NCI-H2029 treated with DMSO at 0.1 percent for 48 hours (cell line): ENCODE data around the gene CDAN1.
"Not testable (repeated sequence)": the region's sequence is repeated elsewhere in the genome, so short reads cannot be mapped to it uniquely, and the experiment has no call there.

Source experiments
- DNase-seq: peaks from one replicate; lab custom pipeline; 2025; lab: John Stamatoyannopoulos, UW

Gene CDAN1, protein sequence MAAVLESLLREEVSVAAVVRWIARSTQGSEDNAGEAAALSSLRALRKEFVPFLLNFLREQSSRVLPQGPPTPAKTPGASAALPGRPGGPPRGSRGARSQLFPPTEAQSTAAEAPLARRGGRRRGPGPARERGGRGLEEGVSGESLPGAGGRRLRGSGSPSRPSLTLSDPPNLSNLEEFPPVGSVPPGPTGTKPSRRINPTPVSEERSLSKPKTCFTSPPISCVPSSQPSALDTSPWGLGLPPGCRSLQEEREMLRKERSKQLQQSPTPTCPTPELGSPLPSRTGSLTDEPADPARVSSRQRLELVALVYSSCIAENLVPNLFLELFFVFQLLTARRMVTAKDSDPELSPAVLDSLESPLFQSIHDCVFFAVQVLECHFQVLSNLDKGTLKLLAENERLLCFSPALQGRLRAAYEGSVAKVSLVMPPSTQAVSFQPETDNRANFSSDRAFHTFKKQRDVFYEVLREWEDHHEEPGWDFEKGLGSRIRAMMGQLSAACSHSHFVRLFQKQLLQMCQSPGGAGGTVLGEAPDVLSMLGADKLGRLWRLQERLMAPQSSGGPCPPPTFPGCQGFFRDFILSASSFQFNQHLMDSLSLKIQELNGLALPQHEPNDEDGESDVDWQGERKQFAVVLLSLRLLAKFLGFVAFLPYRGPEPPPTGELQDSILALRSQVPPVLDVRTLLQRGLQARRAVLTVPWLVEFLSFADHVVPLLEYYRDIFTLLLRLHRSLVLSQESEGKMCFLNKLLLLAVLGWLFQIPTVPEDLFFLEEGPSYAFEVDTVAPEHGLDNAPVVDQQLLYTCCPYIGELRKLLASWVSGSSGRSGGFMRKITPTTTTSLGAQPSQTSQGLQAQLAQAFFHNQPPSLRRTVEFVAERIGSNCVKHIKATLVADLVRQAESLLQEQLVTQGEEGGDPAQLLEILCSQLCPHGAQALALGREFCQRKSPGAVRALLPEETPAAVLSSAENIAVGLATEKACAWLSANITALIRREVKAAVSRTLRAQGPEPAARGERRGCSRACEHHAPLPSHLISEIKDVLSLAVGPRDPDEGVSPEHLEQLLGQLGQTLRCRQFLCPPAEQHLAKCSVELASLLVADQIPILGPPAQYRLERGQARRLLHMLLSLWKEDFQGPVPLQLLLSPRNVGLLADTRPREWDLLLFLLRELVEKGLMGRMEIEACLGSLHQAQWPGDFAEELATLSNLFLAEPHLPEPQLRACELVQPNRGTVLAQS

DNA sequence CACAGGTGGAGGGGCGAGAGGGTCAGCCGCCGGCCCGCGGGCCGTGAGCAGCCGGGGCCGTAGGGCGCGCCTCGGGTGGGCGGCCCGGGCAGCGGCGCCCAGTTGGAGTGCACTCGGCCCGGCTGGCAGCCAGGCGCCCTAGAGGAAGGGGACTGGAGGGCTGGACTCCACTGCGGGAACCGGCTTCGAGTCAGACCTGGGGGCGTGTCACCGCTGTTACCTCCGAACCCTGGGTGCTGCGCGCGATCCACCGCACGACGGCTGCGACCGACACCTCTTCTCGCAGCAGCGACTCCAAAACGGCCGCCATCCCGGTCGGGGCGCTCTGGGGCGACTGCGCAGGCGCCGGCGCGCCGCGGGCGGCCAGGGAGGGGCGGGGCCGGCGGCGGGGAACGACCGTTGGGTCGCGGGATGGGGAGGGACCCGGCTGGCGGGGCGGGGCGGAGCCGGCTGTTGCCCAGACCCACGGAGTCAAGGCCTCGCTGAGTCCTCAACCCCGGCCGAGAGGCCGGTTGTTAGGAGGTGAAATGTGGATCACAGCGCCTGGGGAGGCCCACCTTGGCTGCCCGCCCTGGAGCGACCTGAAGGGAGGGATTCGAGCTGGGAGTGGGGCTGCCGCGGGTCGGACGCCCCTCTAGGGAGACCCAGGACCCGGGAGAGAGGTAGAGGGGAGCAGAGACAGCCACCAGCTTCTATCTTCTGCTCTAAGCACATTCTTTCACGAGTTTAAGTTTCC lies at the start of gene CDAN1:
Gene CDAN1 (minus strand): TSS at position 336 of the 736 bp plus-strand sequence. CDS start 26 bp downstream, at position 310.
- DNase-seq = peak; percentile 19

DNA sequence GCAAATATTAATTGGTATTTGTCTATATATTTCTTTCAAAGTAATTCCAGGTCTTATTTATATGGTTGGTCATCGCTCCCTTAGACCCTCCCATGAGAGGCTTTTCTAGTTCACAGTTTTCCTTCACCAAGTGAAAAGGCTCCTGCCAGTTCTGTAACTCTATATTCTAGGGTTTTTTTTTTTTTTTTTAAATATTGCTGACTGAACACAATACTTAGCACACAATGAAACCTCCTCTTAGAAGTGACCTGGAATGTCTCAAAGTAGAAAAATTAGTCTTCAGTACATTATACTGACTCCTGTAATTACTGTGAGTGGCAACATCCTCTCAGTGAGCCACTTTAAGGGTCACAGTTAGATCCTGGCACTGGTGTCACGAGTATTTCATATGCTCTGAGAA lies 48.6 kb upstream of the CDAN1 start:
- DNase-seq = no peak

DNA sequence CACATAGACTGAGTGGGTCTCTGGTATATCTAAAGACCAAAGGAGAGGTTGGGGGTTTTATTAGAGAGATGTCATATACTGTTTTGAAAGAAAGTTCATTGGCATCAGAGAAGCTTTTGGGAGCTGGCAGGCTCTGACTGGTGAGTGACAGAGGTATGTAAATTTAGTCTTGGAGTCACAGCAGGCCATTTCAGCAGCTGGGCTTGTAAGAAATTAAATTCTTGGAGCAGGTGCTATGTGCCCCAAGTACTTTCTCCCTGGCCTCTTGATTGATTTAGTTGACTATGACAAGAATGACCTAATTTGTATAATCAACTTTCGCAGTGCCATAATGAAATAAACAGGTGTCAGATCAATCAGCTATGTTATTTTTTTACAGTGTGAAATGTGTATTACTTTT lies 47.8 kb upstream of the CDAN1 start:
- no peak for DNase-seq

DNA sequence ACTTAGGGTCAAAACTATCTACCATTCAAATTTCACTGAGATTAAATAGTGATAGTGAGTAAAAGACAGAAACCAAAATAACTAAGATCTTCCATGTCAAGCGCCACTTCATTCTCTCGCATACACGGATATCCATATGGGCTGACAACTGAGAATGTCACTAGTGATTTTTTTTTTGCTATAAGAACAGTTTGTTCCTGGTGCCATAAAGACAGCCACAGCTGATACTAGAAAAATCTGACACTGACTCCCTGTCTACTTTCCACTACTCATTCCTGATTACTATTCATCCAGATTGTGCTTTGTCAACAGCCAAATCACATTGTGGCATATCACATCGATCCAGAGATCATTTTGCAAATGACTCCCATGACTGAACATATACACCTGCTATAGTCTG lies 45.8 kb upstream of the CDAN1 start:
- no peak for DNase-seq

DNA sequence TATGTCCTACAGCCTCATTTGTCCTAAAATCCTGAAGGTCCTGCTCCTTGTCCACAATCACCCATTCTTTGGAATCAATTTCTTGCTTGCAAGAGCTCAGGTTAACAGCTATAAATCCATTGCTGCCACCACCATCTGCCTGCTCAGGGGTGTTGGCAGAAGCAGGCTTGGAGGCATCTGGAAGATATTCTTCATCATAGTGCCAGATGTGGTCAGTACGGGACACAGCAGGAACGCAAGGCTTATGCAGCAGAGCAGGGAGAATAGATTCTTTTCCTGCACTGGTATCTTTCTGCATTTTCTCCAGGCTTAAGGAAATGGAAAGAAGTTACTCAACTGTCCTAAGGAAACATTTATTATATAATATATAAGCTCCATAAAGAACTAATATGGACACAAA lies 38.5 kb upstream of the CDAN1 start:
- no peak for DNase-seq

DNA sequence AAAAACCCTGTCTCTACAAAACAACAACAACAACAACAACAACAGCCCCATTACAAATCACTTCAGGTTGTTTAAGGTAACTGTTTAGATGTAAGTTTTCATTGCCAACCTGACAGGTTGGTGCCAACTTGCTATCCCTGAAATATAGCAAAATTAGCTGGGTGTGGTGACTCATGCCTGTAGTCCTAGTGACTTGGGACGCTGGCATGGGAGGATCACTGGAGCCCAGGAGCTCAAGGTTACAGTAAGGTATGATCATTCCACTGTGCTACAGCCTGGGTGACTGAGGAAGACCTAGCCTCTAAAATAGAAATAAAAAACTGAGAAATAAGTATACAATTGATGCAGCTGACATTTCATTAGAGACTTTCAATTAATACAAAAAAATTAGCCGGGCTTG lies 36.0 kb upstream of the CDAN1 start:
- no peak for DNase-seq

DNA sequence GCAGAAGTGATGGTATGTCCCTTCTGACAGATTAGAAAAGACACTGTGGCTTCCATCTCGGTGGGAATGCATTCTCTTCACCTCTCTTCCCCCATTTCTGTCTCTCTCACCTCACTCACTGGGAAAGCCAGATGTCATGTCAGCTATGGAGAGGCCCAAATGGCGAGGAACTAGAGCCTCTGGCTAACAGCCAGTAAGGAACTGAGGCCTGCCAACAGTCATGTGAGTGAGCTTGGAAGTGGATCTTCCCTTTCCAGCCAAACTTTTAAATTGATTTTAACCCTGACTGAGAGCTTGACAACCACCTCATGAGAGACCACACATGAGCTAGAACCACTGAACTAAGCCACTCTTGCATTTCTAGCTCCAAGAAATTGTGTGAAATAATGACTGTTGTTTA lies 35.2 kb upstream of the CDAN1 start:
- no peak for DNase-seq

DNA sequence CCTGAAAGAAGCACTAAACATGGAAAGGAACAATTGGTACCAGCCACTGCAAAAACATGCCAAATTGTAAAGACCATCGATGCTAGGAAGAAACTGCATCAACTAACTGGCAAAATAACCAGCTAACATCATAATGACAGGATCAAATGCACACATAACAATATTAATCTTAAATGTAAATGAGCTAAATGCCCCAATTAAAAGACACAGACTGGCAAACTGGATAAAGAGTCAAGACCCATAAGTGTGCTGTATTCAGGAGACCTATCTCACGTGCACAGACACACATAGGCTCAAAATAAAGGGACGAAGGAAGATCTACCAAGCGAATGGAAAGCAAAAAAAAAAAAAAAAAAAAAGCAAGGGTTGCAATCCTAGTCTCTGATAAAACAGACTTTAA lies 29.2 kb upstream of the CDAN1 start:
- DNase-seq = not testable (repeated sequence)

DNA sequence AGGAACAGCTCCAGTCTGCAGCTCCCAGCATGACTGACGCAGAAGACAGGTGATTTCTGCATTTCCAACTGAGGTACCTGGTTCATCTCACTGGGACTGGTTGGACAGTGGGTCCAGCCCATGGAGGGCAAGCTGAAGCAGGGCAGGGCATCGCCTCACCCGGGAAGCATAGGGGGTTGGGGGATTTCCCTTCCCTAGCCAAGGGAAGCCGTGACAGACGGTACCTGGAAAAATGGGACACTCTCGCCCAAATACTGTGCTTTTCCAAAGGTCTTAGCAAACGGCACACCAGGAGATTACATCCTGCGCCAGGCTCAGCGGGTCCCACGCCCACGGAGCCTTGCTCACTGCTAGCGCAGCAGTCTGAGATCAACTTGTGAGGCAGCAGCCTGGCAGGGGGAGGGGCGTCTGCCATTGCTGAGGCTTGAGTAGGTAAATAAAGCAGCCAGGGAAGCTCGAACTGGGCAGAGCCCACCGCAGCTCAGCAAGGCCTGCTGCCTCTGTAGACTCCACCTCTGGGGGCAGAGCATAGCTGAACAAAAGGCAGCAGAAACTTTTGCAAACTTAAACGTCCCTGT lies 27.3 kb upstream of the CDAN1 start:
- DNase-seq = not testable (repeated sequence)

DNA sequence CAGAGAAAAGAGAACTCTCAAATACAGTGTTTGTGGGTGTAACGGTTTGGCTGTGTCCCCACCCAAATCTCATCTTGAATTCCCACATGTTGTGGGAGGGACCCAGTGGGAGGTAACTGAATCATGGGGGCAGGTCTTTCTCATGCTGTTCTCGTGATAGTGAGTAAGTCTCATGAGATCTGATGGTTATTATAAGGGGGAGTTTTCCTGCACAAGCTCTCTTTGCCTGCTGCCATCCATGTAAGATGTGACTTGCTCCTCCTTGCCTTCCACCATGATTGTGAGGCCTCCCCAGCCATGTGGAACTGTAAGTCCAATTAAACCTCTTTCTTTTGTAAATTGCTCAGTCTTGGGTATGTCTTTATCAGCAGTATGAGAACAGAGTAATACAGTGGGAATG lies 24.9 kb upstream of the CDAN1 start:
- not testable (repeated sequence) for DNase-seq

DNA sequence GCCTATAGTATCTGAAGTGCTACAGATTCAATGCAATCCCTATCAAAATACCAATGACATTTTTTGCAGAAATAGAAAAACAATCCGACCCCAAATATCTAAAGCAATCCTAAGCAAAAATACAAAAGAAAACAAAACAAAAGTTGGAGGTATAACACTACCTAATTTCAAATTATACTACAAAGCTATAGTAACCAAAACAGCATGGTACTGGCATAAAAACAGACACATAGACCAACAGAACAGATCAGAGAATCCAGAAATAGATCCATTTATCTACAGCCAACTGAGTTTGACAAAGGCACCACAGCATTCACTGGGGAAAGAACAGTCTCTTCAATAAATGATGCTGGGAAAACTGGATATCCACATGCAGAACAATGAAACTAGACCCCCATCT lies 23.8 kb upstream of the CDAN1 start:
- no peak for DNase-seq

DNA sequence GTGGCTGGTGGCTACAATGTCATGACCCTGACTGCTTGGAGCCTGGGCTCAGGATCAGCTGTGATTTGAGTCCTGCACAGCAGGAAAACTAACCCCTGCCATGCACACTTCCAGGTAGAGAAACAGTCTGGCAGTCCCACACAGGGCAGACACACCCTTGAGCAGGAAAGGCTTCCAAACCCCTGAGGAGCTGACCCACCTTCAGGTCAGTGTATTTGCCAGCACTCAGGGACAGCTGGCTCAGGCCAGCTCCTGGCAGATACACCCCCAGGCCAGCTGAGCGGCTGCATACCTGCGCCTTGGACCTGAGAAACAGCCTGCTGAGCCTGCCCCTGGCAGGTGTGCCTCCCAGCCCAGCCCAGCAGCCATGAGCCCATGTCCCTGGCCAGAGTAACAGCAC lies 22.2 kb upstream of the CDAN1 start:
- no peak for DNase-seq

DNA sequence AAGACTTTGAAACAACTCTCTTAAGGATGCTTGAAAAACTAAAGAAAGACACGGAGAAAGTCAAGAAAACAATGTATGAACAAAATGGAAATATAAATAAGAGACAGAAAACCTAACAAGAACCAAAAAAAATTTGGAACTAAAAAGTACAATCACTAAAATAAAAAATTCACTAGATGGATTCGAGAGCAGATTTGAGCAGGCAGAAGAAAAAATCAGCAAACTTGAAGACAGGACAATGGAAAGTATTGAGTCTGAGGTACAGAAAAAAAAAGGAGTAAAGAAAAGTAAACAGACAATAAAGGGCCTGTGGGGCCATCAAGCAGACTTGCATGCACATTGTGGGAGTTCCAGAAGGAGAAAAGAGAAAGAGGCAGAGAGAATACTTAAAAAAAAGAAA lies 13.4 kb upstream of the CDAN1 start:
- DNase-seq = no peak

DNA sequence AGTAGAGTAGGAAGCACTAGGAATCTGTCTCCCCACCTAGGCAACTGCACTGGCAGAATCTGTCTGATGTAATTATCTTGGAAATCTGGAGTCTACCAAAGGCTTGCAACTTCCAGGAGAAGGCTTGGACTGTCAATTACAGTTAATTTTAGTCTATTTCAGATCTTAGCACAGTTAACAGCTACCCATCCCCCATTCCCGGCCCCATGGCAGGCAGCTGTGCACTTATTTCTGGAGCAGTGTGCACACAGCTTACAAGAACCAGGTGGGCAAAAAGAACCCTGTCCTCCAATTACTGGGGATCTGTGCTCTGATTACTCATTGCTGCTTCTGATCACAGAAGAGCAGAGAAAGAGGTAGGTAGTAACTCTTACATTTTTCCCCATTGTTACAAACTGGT lies 12.3 kb upstream of the CDAN1 start:
- DNase-seq = no peak

DNA sequence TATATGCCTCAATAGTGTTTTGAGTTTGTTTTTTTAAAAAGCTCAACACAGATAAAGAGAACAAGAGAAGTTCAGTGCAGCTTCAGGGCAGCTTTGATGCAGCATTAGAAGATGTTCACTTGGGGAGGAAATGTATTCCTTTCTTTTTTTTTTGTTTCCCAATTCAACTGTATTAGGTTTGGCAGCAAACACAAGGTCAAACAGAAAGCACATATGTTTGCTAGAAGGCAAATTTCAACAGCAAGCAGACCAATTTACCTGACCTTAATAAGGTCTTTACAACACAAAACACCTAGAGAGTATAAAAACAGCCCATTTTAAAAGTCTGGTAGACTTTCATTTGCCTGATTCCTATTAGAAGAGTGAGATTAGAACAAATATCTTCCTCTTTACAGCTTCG lies 7.3 kb upstream of the CDAN1 start:
- DNase-seq = no peak

DNA sequence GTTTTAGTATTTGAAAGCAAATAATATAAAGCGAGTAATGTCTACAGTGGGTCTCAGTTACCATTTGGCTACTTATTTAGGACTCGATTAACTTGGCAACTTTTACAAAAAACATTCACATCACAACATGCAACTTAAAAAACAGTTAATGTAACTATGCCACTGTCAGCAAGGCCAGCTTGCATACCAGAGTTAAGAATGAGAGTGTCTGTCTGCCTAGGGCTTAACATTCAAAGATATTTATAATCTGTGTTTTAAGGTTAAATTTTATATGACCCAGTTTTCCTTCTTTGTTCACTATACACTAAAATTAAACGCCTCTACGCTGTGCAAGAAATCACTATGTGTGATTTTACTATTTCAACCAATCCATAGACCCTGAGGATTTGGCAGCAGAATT lies 5.2 kb upstream of the CDAN1 start:
- no peak for DNase-seq

DNA sequence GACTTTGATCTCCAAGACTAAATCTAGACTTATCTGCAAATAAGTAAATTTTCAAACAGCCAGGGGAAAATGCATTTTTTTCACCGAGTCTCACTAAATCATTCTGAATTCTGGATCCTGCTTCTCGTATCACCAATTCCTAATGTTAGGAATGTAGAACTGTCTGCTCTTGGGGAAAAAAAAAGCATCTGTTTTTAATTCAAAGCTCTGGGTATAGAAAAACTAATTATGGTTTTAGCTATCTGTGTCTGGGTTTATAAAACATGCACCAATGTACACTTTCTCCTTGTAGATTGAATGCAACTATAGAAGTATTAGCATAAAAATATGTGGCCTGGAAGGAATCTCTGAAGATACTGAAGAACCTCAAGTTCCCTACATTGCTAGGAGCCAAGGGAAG lies 4.8 kb upstream of the CDAN1 start:
- no peak for DNase-seq

DNA sequence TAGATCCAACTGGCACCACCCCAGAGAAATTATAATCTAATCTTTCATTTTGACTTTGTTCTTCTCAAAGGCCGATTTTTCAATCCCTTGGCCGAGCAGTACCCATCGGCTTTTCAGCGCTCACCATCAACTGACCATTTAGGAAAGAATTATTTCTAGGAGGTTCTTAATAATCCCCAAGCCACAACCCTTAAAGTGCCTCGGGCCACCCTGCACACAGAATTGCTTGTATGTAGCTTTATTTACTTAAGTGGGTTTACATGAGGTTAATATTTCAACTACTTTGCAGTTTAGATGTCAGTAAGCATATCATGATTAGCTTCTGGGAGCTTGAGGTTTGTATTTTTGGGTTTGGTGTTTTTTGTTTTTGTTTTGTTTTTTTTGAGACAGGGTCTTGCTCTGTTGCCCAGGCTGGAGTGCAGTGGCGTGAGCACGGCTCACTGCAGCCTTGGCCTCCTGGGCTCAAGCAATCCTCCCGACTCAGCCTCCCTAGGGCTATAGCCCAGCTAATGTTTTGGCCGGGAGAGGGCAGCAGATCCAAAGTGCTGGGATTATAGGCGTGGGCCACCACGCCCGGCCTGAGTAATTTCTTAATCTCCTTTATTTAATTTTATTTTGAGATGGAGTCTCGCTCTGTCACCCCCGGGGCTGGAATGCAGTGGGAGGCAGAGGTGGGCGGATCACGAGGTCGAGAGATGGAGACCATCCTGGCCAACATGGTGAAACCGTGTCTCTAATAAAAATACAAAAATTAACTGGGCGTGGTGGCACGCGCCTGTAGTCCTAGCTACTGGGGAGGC lies 801 bp upstream of the CDAN1 start:
- DNase-seq = no peak

DNA sequence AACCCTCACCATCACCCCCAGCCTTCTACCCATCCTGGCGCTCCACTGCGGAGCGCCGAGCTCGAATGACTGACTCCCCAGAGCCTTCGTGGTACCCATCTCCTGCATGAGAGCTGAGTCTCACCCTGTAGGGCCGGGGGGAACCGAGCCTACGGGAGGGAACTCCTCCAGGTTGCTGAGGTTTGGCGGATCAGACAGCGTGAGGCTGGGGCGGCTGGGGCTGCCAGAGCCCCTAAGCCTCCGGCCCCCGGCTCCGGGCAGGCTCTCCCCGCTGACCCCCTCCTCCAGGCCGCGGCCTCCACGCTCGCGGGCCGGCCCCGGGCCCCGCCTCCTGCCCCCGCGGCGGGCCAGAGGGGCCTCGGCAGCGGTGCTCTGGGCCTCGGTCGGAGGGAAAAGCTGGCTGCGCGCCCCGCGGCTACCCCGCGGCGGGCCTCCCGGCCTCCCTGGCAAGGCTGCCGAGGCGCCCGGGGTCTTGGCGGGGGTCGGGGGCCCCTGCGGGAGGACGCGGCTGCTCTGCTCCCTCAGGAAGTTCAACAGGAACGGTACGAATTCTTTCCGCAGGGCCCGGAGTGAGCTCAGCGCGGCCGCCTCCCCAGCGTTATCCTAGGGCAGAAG lies 643 bp downstream of the CDAN1 start:
- DNase-seq = no peak
